Duodenal mucosa (tissue), 2 donors: ENCODE results near the gene TMEM120B.
"Not testable (repeated sequence)": the region's sequence is repeated elsewhere in the genome, so short reads cannot be mapped to it uniquely, and the experiment has no call there.

Experiments used
- H3K27ac ChIP-seq: one replicate; pipeline ENCODE4 v1.7.0; 2013; ENCODE audit warnings: low read depth, low read length
- H3K27me3 ChIP-seq, 2 donors: one replicate each; pipeline ENCODE4 v1.7.0; 2013; ENCODE audit warnings: low read length in 2 of 2, control low read depth in 1 of 2; ENCODE audit not compliant: insufficient read depth in 2 of 2, control insufficient read depth in 1 of 2
- H3K36me3 ChIP-seq, 2 donors: one replicate each; pipeline ENCODE4 v1.7.0; 2013; ENCODE audit warnings: low read length in 2 of 2, control low read depth in 1 of 2; ENCODE audit not compliant: insufficient read depth in 2 of 2, control insufficient read depth in 1 of 2
- H3K4me1 ChIP-seq, 2 donors: one replicate each; pipeline ENCODE4 v1.7.0; 2013; ENCODE audit warnings: low read length in 2 of 2, control low read depth in 1 of 2; ENCODE audit not compliant: insufficient read depth in 2 of 2, control insufficient read depth in 1 of 2
- H3K4me3 ChIP-seq, 2 donors: one replicate each; pipeline ENCODE4 v1.7.0; 2013; ENCODE audit warnings: low read length in 2 of 2, low read depth in 1 of 2
- H3K9ac ChIP-seq, 2 donors: one replicate each; pipeline ENCODE4 v1.7.0; 2013; ENCODE audit warnings: low read length in 2 of 2, low read depth in 1 of 2
- H3K9me3 ChIP-seq, 2 donors: one replicate each; pipeline ENCODE4 v1.7.0; 2013; ENCODE audit warnings: low read length in 2 of 2, control low read depth in 1 of 2; ENCODE audit not compliant: control insufficient read depth in 1 of 2

Gene TMEM120B

GRCh38 chr12:121712461-121713256 is at the start of gene TMEM120B:
Gene TMEM120B, plus strand, starts transcription at chr12:121712752. Its CDS starts 144 bp downstream, at chr12:121712896.
- H3K4me3 ChIP-seq: peak within 1 kb of the TSS; percentile 89 to 96
- H3K9ac ChIP-seq: peak within 1 kb of the TSS; percentile 77 to 79
- no peaks in the 10 kb centered on the region for H3K9me3 ChIP-seq
- peak within 1 kb of the TSS; percentile 69 for H3K27ac ChIP-seq
- H3K4me1 ChIP-seq: peaks cover 9 to 16% of the 10 kb centered on the region in 2 donors
- H3K27me3 ChIP-seq: no peaks in the 10 kb centered on the region
- no peaks in the 10 kb centered on the region for H3K36me3 ChIP-seq

- Histone ChIP-seq H3K27me3 (no peaks in the 10 kb centered on the region), H3K9ac (no peak overlapping the region), H3K4me1 (peaks cover 9 to 11% of the 10 kb centered on the region in 2 donors), H3K27ac (no peak overlapping the region), H3K36me3 (no peaks in the 10 kb centered on the region), H3K4me3 (peak overlapping the region in 1 of 2 donors; percentile 48), H3K9me3 (no peaks in the 10 kb centered on the region)
These were observed 49.0 kb upstream of the TMEM120B start for GRCh38 chr12:121663610-121663929.

GRCh38 chr12:121666829-121667228 is 45.7 kb upstream of the TMEM120B start:
- H3K27me3 ChIP-seq, H3K9me3 ChIP-seq, H3K36me3 ChIP-seq, H3K27ac ChIP-seq, H3K4me1 ChIP-seq, H3K9ac ChIP-seq, H3K4me3 ChIP-seq: not testable (repeated sequence)

DNA sequence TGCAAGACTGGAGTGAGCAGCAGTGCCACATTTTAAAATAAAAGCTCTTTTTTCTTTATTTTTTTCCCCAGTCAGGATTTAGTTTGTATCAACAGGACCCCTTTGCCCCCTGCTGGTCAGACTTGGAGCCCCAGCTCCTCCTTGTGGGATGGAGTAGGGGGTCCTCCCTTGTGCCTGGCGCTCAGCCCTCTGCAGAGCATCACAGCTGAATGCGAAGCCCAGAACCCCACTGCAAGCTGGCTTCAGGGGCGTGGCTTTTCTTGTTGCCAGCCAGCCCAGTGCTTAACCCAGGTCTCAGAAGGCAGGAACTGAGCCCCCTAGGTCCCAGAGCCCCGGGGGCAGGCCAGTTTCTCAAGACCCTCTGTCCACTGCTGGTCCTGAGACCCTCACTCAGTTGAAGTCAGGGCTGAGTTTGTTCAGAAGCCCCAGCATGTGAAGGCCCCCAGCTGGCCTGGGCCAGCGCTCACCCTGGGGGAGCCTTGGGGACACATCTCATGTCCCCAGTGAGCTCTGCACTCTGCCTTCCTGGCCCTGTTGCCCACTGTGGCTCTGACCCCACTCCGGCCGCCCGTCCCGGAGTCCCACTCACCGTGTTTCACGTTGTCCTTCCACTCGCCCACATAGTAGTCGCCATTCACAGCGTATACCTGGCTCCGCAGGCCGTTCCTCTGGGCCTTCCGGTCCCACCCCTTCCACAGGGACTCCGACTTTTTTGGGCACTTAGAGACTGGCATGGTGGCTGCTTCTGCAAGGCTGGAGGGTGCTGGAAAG is 43.6 kb upstream of the TMEM120B start:
- no peak overlapping the region for H3K27ac ChIP-seq
- H3K9me3 ChIP-seq: no peaks in the 10 kb centered on the region
- no peak overlapping the region for H3K4me3 ChIP-seq
- H3K27me3 ChIP-seq: no peaks in the 10 kb centered on the region
- H3K4me1 ChIP-seq: peaks cover 0 to 15% of the 10 kb centered on the region in 2 donors
- no peak overlapping the region for H3K9ac ChIP-seq
- H3K36me3 ChIP-seq: no peaks in the 10 kb centered on the region

DNA sequence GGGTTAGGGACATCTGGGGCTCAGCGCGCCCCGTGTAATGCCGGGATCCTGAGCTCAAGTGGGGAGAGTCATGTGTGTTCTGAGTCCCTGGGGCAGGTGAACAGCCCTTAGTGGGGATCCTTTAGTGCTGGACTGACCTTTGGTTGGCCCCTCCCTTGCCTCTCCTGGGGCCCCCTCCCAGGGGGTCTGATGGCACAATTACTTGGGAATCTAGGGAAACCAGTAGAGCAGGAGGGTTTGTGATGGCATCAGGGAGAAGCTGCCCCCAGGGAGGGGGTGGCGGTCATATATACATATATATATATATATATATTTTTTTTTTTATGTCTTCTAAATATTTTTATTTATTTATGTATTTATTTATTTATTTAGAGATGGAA is 43.0 kb upstream of the TMEM120B start, which contains the start of gene MORN3:
TSS of gene MORN3 (minus strand) at position 134 of the 380 bp plus-strand sequence. CDS start 171 bp downstream, outside the sequence.
- Histone ChIP-seq H3K9me3 (no peaks in the 10 kb centered on the region), H3K4me3 (no peak within 1 kb of the TSS), H3K9ac (no peak within 1 kb of the TSS), H3K36me3 (no peaks in the 10 kb centered on the region), H3K27ac (no peak within 1 kb of the TSS), H3K4me1 (peaks cover 0 to 15% of the 10 kb centered on the region in 2 donors), H3K27me3 (no peaks in the 10 kb centered on the region)

DNA sequence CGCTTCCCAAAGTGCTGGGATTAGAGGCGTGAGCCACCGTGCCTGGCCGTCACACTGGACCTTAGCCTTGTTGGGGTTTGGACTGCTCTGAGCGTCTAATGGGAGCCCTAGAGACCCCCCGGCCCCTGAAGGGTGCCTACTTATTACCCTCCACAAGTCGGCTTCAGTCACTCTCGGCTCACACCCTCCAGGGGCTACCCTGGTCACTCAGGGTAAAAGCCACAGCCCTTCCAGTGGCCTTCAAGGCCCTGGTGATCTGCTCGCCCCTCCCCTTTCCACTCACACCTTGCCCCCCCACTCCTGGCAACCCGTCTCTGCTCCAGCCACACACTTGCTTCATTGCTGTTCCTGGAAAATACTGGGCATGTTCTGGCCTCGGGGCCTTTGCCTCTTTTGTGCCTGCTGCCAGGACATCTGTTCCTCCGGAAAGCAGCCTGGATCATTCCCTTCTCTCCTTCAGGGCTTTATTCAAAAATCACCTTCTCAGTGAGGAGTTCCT is 39.5 kb upstream of the TMEM120B start:
- H3K9ac ChIP-seq: peak overlapping the region; percentile 50 to 51
- H3K27ac ChIP-seq: peak overlapping the region; percentile 2

GRCh38 chr12:121676190-121676589 is 36.4 kb upstream of the TMEM120B start:
- H3K27me3 ChIP-seq: no peaks in the 10 kb centered on the region
- H3K4me1 ChIP-seq: peaks cover 0 to 15% of the 10 kb centered on the region in 2 donors
- no peak overlapping the region for H3K4me3 ChIP-seq
- H3K9ac ChIP-seq: no peak overlapping the region
- no peaks in the 10 kb centered on the region for H3K9me3 ChIP-seq
- no peak overlapping the region for H3K27ac ChIP-seq
- H3K36me3 ChIP-seq: no peaks in the 10 kb centered on the region

More for the DNA sequence above, 39.5 kb upstream of the TMEM120B start:
- Histone ChIP-seq H3K4me3 (peak overlapping the region; percentile 62 to 73), H3K36me3 (no peaks in the 10 kb centered on the region), H3K9me3 (no peaks in the 10 kb centered on the region), H3K4me1 (peaks cover 0 to 15% of the 10 kb centered on the region in 2 donors), H3K27me3 (no peaks in the 10 kb centered on the region)

DNA sequence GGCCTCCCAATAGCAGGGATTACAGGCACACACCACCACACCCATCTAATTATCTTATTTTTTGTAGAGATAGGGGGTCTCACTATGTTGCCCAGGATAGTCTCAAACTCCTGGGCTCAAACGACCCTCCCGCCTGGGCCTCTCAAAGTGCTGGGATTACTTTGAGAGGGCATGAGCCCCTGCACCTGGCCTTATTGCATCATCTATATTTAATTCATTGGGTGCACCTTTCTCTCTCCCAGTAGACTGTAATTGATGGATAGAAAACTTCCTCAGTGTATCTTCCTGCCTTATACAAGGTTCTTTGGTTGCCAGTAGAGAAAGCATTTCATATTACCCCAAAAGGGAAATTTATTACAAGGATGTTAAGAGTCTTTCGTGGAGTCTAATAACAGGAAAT is 34.2 kb upstream of the TMEM120B start:
- Histone ChIP-seq H3K4me1 (peaks cover 0 to under 1% of the 10 kb centered on the region in 2 donors), H3K27ac (no peak overlapping the region), H3K36me3 (no peaks in the 10 kb centered on the region), H3K4me3 (no peak overlapping the region), H3K9ac (no peak overlapping the region), H3K27me3 (no peaks in the 10 kb centered on the region), H3K9me3 (no peaks in the 10 kb centered on the region)

GRCh38 chr12:121678716-121679300 is 33.7 kb upstream of the TMEM120B start:
- H3K9ac ChIP-seq: no peak overlapping the region
- H3K36me3 ChIP-seq: no peaks in the 10 kb centered on the region
- H3K9me3 ChIP-seq: no peaks in the 10 kb centered on the region
- H3K27ac ChIP-seq: no peak overlapping the region
- no peaks in the 10 kb centered on the region for H3K27me3 ChIP-seq
- H3K4me3 ChIP-seq: no peak overlapping the region
- H3K4me1 ChIP-seq: no peaks in the 10 kb centered on the region
